Testis (tissue), 3 donors: ENCODE measurements around the gene SDR39U1. TPM values are rescaled to one million over a fixed set of nuclear protein-coding genes. Genes with fewer than 3 reads are reported as not detected.

Source experiments
- DNase-seq: peaks from one replicate; pipeline ENCODE4 v3.0.0-alpha.2; 2019
- H3K27ac ChIP-seq, 2 donors: fragments of 200-600 bp; sonication (generic); one replicate each; pipeline ENCODE4 v1.5.1; 2019
- H3K27me3 ChIP-seq: fragments of 200-600 bp; sonication (generic); one replicate; pipeline ENCODE4 v1.5.1; 2019
- H3K36me3 ChIP-seq: fragments of 200-600 bp; sonication (generic); one replicate; pipeline ENCODE4 v1.5.1; 2017; ENCODE audit warnings: low read depth; ENCODE audit errors: missing control alignments
- H3K4me1 ChIP-seq: fragments of 200-600 bp; sonication (generic); one replicate; pipeline ENCODE4 v1.5.1; 2019
- H3K4me3 ChIP-seq, 2 donors: fragments of 200-600 bp; sonication (generic); one replicate each; pipeline ENCODE4 v1.5.1; 2017 to 2019
- H3K9me3 ChIP-seq: fragments of 200-600 bp; sonication (generic); one replicate; pipeline ENCODE4 v1.5.1; 2017
- POLR2A ChIP-seq: fragments of 450-650 bp; IDR thresholded peaks from one replicate; pipeline ENCODE4 v1.6.1; 2017; ENCODE audit warnings: antibody characterized with exemption, mild to moderate bottlenecking, moderate library complexity
- WGBS, 2 donors: methylation state at CpG; one replicate each; pipeline ENCODE4 v1.1.5; 2018; 5-methylcytosine and 5-hydroxymethylcytosine counted together
- intact Hi-C: fragments of 100-400 bp; cut with DNase I; formaldehyde crosslinking; loops from one replicate; pipeline ENCODE4 v1.15.1; 2023; ENCODE audit warnings: low total_unique reads
- polyA plus RNA-seq: library from polyadenylated mRNA; stranded (reverse); fragments of 350-450 nt; fragmentation: Illumina TruSeq; extraction: RNeasy Lipid Tissue Mini Kit (QIAGEN cat#74804); gene quantifications from one replicate; pipeline ENCODE4 v1.2.3, GENCODE V29; 2014; ENCODE audit warnings: low read depth, low replicate concordance; ENCODE audit not compliant: insufficient read depth
- total RNA-seq, 2 donors: library from RNA; depleted of rRNA; stranded (reverse); fragments of >200 nt; gene quantifications; one replicate each; pipeline ENCODE4 v1.2.3, GENCODE V29; 2016
- TF ChIP-seq, protein P1 (sequence below), 3 experiments: fragments of 450-650 bp in 2 of 3; fragments of 200-600 bp in 1 of 3; sonication (generic) in 1 of 3; IDR thresholded peaks; one replicate each; pipeline ENCODE4 v1.5.1; 2016 to 2019; ENCODE audit warnings: antibody characterized with exemption in 3 of 3, mild to moderate bottlenecking in 2 of 3, moderate library complexity in 1 of 3

Gene SDR39U1
- total and polyA plus RNA-seq, 3 donors from 2014 or later: 76.6 to 86.1 (median 76.7) TPM

DNA sequence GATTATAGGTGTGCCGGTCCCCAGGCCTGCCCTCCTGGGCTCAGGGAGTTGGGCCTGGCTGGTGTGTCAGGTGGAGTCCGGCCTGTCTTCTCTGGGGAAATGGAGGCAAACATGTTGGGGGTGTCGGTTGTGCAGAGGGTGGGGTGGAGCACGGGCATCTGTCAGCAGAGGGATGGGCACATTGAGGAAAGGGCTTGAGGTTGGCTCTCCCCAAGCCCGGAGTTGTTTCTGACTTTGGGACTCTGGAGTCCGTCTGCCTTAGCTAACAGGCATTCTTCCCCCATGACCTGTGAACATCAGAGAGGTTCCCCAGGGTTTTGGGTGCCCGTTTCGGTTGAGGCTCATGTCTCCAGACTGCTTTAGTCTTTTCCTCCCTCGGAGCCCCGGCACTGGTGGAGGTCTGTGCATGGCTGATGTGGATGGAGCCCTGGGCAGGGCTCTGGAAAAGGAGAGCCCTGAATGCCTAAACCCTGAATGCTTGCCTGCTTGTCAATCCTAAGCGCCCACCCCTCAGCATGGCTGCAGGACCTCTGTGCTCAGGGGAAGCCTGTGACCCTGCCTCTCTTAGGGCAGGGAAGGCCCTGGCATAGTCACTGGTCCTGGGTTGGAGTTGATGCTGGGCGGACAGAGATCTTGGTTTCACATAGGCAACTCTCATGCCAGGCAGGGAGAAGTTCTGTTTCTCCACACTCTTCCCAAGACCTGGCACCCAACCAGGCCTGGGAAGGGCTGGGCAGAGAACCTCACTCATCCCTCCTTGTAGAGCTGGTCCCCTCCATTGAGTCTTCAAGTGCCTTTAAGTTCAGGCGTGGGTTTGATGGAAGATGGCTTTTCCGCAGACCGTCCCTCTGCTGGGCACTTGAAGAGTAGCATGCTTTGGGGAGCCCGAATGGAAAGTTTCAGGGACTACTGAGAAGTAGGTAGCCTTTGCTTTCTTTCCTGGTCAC, 30.9 kb downstream of the SDR39U1 start:
- DNase-seq: peak; percentile 60
- no peaks in the 10 kb centered on the region for H3K9me3 ChIP-seq
- no peak overlapping the region for H3K4me3 ChIP-seq
- H3K36me3 ChIP-seq: no peaks in the 10 kb centered on the region
- intact Hi-C loops: no loop called here
- no peaks in the 10 kb centered on the region for H3K27me3 ChIP-seq
- no peaks in the 10 kb centered on the region for H3K4me1 ChIP-seq
- H3K27ac ChIP-seq: no peak overlapping the region
- WGBS, 2 donors: 80 to 84% methylated on average over 16 of the region's 16 CpGs
- TF ChIP-seq POLR2A: no peak
- TF ChIP-seq, protein P1, sequence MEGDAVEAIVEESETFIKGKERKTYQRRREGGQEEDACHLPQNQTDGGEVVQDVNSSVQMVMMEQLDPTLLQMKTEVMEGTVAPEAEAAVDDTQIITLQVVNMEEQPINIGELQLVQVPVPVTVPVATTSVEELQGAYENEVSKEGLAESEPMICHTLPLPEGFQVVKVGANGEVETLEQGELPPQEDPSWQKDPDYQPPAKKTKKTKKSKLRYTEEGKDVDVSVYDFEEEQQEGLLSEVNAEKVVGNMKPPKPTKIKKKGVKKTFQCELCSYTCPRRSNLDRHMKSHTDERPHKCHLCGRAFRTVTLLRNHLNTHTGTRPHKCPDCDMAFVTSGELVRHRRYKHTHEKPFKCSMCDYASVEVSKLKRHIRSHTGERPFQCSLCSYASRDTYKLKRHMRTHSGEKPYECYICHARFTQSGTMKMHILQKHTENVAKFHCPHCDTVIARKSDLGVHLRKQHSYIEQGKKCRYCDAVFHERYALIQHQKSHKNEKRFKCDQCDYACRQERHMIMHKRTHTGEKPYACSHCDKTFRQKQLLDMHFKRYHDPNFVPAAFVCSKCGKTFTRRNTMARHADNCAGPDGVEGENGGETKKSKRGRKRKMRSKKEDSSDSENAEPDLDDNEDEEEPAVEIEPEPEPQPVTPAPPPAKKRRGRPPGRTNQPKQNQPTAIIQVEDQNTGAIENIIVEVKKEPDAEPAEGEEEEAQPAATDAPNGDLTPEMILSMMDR (IDR thresholded peaks at IDR 0.05): peak; percentile 60 to 67 (median 63)

DNA sequence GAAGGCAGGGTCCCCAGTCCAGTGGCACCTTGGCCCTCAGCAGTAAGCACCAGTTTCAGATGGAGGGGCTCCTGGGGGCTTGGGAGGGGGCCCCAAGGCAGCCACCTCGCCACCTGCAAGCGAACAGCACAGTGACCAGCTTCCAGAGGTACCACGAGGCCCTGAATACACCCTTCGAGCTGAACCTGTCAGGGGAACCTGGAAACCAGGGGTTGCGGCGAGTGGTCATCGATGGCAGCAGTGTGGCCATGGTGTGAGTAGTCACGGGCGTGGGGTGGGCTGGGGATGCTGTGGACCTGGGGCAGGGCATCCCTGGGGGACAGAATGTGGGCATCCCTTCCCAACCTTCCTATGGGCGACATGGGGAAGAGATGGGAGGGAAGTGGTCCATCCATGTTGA, 32.6 kb downstream of the SDR39U1 start:
- H3K4me1 ChIP-seq: no peaks in the 10 kb centered on the region
- H3K27ac ChIP-seq: no peak overlapping the region
- H3K27me3 ChIP-seq: no peaks in the 10 kb centered on the region
- intact Hi-C loops: no loop called here
- H3K4me3 ChIP-seq: no peak overlapping the region
- no peaks in the 10 kb centered on the region for H3K9me3 ChIP-seq
- no peak for DNase-seq
- WGBS, 2 donors: 92% methylated on average over 9 to 10 of the region's 10 CpGs
- TF ChIP-seq POLR2A: no peak
- TF ChIP-seq, protein P1 (IDR thresholded peaks at IDR 0.05): no peak
- H3K36me3 ChIP-seq: no peaks in the 10 kb centered on the region

DNA sequence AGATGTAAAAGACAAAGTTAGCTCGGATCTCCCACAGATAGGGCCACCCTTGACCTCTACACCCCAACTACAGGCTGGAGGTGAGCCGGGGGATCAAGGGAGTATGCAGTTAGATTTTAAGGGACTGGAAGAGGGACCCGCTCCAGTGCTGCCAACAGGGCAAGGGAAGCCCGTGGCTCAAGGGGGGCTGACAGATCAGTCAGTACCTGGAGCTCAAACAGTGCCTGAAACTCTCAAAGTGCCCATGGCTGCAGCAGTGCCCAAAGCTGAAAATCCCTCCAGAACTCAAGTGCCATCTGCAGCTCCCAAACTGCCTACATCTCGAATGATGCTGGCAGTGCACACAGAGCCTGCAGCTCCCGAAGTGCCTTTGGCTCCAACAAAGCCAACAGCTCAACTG, 33.4 kb downstream of the SDR39U1 start:
- no peak overlapping the region for H3K4me3 ChIP-seq
- no peaks in the 10 kb centered on the region for H3K27me3 ChIP-seq
- H3K27ac ChIP-seq: no peak overlapping the region
- DNase-seq: no peak
- TF ChIP-seq, protein P1 (IDR thresholded peaks at IDR 0.05): no peak
- no peak for TF ChIP-seq POLR2A
- no peaks in the 10 kb centered on the region for H3K36me3 ChIP-seq
- WGBS, 2 donors: 86 to 95% methylated on average over 4 to 6 of the region's 6 CpGs
- intact Hi-C loops: no loop called here
- no peaks in the 10 kb centered on the region for H3K9me3 ChIP-seq
- peaks cover 3% of the 10 kb centered on the region for H3K4me1 ChIP-seq

DNA sequence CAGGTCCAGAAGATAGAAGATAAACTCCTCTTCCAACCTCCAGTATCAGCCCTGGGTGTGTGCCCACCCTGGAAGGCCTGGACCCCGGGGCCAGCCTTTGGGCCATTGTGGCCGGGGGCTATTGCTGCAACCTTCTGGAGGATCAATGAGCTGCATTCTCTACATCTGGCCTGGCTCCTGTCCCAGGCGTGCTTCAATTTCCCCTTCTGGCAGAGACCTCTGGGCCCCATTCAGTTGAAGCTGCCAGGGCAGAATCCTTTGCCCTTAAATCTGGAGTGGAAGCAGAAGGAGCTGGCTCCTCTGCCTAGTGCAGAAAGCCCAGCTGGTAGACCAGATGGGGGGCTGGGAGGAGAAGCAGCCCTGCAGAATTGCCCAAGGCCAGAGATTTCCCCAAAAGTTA, 33.8 kb downstream of the SDR39U1 start:
- no peaks in the 10 kb centered on the region for H3K36me3 ChIP-seq
- no peak for DNase-seq

More for the DNA sequence above, 33.8 kb downstream of the SDR39U1 start:
- WGBS, 2 donors: 63 to 64% methylated on average over 3 of the region's 3 CpGs
- Histone ChIP-seq H3K27me3 (no peaks in the 10 kb centered on the region), H3K4me1 (peaks cover 7% of the 10 kb centered on the region), H3K27ac (no peak overlapping the region), H3K9me3 (no peaks in the 10 kb centered on the region), H3K4me3 (no peak overlapping the region)
- no peak for TF ChIP-seq POLR2A
- TF ChIP-seq, protein P1 (IDR thresholded peaks at IDR 0.05): no peak
- intact Hi-C loops: no loop called here
